HEK293T (cell line): ENCODE measurements around the gene KRTAP22-2.

ENCODE experiments used
- BHLHE40 ChIP-seq: fragments of 450-650 bp; IDR thresholded peaks from 2 replicates; pipeline ENCODE4 v1.6.1; 2016; ENCODE audit warnings: mild to moderate bottlenecking, moderate library complexity, borderline replicate concordance
- CTBP1 ChIP-seq: fragments of 450-650 bp; IDR thresholded peaks from 2 replicates; pipeline ENCODE4 v1.6.1; 2016; ENCODE audit warnings: borderline replicate concordance
- ELF4 ChIP-seq: fragments of 450-650 bp; IDR thresholded peaks from 2 replicates; pipeline ENCODE4 v1.6.1; 2017; ENCODE audit warnings: antibody characterized with exemption
- FOXA1 ChIP-seq: fragments of 450-650 bp; IDR thresholded peaks from 2 replicates; pipeline ENCODE4 v1.6.1; 2016; ENCODE audit warnings: mild to moderate bottlenecking
- FOXK2 ChIP-seq: fragments of 450-650 bp; IDR thresholded peaks from 2 replicates; pipeline ENCODE4 v1.6.1; 2016; ENCODE audit warnings: mild to moderate bottlenecking
- FOXM1 ChIP-seq: fragments of 450-650 bp; IDR thresholded peaks from 2 replicates; pipeline ENCODE4 v1.6.1; 2017; ENCODE audit warnings: mild to moderate bottlenecking, borderline replicate concordance
- HDGF ChIP-seq: fragments of 450-650 bp; IDR thresholded peaks from 2 replicates; pipeline ENCODE4 v1.6.1; 2017; ENCODE audit warnings: antibody characterized with exemption, borderline replicate concordance
- SP1 ChIP-seq: fragments of 450-650 bp; IDR thresholded peaks from 2 replicates; pipeline ENCODE4 v1.6.1; 2017
- SUZ12 ChIP-seq: fragments of 450-650 bp; IDR thresholded peaks from 2 replicates; pipeline ENCODE4 v1.6.1; 2016; ENCODE audit warnings: mild to moderate bottlenecking
- TARDBP ChIP-seq: fragments of 450-650 bp; IDR thresholded peaks from 2 replicates; pipeline ENCODE4 v1.6.1; 2016
- ZNF384 ChIP-seq: fragments of 450-650 bp; IDR thresholded peaks from 2 replicates; pipeline ENCODE4 v1.6.1; 2016

- no peak for TF ChIP-seq ZNF384
- TF ChIP-seq ELF4 = no peak
- TF ChIP-seq FOXM1 = no peak
- no peak for TF ChIP-seq CTBP1
- TF ChIP-seq FOXK2 = no peak
- no peak for TF ChIP-seq SP1
- no peak for TF ChIP-seq HDGF
- no peak for TF ChIP-seq FOXA1
- no peak for TF ChIP-seq TARDBP
- no peak for TF ChIP-seq BHLHE40
- no peak for TF ChIP-seq SUZ12
Measured at GRCh38 chr21:30620080-30620479, 29.9 kb upstream of the KRTAP22-2 start.
